Duodenal mucosa (tissue), 2 donors: ENCODE measurements around the gene NAV1.
A peak's percentile ranks its signal among the peaks of the same experiment; 100 is the strongest.
"Not testable (repeated sequence)": the region's sequence is repeated elsewhere in the genome, so short reads cannot be mapped to it uniquely, and the experiment has no call there.

Source experiments
- H3K27ac ChIP-seq: one replicate; pipeline ENCODE4 v1.7.0; 2013; ENCODE audit warnings: low read depth, low read length
- H3K27me3 ChIP-seq, 2 donors: one replicate each; pipeline ENCODE4 v1.7.0; 2013; ENCODE audit warnings: low read length in 2 of 2, control low read depth in 1 of 2; ENCODE audit not compliant: insufficient read depth in 2 of 2, control insufficient read depth in 1 of 2
- H3K36me3 ChIP-seq, 2 donors: one replicate each; pipeline ENCODE4 v1.7.0; 2013; ENCODE audit warnings: low read length in 2 of 2, control low read depth in 1 of 2; ENCODE audit not compliant: insufficient read depth in 2 of 2, control insufficient read depth in 1 of 2
- H3K4me1 ChIP-seq, 2 donors: one replicate each; pipeline ENCODE4 v1.7.0; 2013; ENCODE audit warnings: low read length in 2 of 2, control low read depth in 1 of 2; ENCODE audit not compliant: insufficient read depth in 2 of 2, control insufficient read depth in 1 of 2
- H3K4me3 ChIP-seq, 2 donors: one replicate each; pipeline ENCODE4 v1.7.0; 2013; ENCODE audit warnings: low read length in 2 of 2, low read depth in 1 of 2
- H3K9ac ChIP-seq, 2 donors: one replicate each; pipeline ENCODE4 v1.7.0; 2013; ENCODE audit warnings: low read length in 2 of 2, low read depth in 1 of 2
- H3K9me3 ChIP-seq, 2 donors: one replicate each; pipeline ENCODE4 v1.7.0; 2013; ENCODE audit warnings: low read length in 2 of 2, control low read depth in 1 of 2; ENCODE audit not compliant: control insufficient read depth in 1 of 2

The NAV1 gene

GRCh38 chr1:201520046-201520575, 18.8 kb upstream of the NAV1 start:
- H3K36me3 ChIP-seq, H3K4me1 ChIP-seq, H3K27me3 ChIP-seq, H3K27ac ChIP-seq, H3K9me3 ChIP-seq, H3K9ac ChIP-seq, H3K4me3 ChIP-seq: not testable (repeated sequence)

- Histone ChIP-seq H3K36me3 (no peaks in the 10 kb centered on the region), H3K9ac (no peak overlapping the region), H3K9me3 (no peaks in the 10 kb centered on the region), H3K4me1 (peaks cover 3 to 4% of the 10 kb centered on the region in 2 donors), H3K27me3 (no peaks in the 10 kb centered on the region), H3K27ac (no peak overlapping the region), H3K4me3 (no peak overlapping the region)
Observed at GRCh38 chr1:201525193-201525778, 13.6 kb upstream of the NAV1 start.

GRCh38 chr1:201527879-201528278, 11.0 kb upstream of the NAV1 start:
- H3K27me3 ChIP-seq, result no peaks in the 10 kb centered on the region
- H3K36me3 ChIP-seq, result no peaks in the 10 kb centered on the region
- H3K9ac ChIP-seq, result no peak overlapping the region
- no peak overlapping the region for H3K27ac ChIP-seq
- H3K9me3 ChIP-seq, result no peaks in the 10 kb centered on the region
- H3K4me3 ChIP-seq, result no peak overlapping the region
- peaks cover 3 to 8% of the 10 kb centered on the region in 2 donors for H3K4me1 ChIP-seq

DNA sequence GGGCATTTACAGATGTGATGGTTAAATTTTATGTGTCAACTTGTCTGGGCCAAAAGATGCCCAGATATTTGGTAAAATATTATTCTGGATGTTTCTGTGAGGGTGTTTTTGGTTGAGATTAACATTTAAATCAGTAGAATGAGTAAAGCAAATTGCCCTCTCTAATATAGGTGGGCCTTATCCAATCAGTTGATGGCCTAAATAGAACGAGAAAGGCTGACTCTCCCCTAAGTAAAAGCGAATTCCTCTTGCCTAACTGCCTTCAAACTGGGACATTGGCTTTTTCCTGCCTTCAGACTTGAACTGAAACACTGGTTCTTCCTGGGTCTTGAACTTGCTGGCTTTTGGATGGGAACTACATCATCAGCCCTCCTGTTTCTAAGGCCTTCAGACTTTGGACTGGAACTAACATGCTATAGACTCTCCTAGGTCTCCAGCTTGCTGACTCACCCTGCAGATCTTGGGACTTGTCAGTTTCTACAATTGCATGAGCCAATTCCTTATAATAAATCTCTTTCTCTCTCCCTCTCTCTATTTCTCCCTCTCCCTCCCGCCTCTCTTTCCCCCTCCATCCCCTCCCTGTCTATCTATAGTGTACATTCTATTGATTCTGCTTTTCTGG, 10.2 kb upstream of the NAV1 start:
- Histone ChIP-seq H3K4me3 (no peak overlapping the region), H3K36me3 (no peaks in the 10 kb centered on the region), H3K9me3 (no peaks in the 10 kb centered on the region), H3K27me3 (no peaks in the 10 kb centered on the region), H3K9ac (no peak overlapping the region), H3K4me1 (peaks cover 3 to 8% of the 10 kb centered on the region in 2 donors), H3K27ac (peak overlapping the region; percentile 44)

DNA sequence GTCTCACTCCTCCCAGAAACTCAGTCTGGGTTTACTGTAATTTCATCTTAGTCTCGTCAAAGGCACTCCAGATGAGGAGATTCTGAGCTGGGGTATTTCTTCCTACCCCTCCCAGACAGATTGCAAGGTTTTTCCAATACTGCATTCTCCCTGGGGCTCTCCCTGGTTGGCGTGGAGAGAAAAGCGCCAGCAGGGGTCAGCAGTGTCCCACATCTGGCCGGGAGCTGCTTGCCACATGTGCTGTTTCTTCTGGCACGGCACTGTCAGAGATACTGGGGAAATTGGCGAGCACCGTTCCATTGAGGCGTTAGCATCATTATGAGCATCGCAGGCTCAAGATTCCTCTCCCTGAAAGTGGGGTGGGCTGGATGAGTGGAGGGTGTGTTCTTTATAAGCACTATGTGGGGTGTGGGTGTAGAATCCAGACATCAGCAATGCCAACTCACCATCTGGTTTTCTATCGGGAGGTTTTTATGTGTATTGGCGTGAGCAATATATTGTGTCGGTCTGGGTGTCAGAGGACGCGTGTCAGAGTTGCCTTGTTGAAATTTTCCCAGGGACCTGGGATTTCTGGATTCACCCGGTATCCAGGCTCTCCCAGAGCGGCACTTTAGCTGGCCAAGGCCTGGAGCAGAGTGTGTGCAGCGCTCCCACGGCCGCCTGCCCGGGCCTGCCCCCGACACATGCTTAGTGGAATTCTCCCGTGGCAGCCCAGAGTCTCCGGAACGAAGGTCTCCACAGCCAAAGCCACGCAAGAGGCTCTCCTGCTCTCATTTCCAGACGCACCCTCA, 8.0 kb upstream of the NAV1 start:
- Histone ChIP-seq H3K27me3 (no peaks in the 10 kb centered on the region), H3K4me1 (peaks cover 3 to 12% of the 10 kb centered on the region in 2 donors), H3K27ac (no peak overlapping the region), H3K4me3 (no peak overlapping the region), H3K9me3 (no peaks in the 10 kb centered on the region), H3K36me3 (no peaks in the 10 kb centered on the region), H3K9ac (no peak overlapping the region)

GRCh38 chr1:201531551-201532425, 7.1 kb upstream of the NAV1 start:
- Histone ChIP-seq H3K9ac (no peak overlapping the region), H3K27ac (no peak overlapping the region), H3K4me1 (peaks cover 5 to 12% of the 10 kb centered on the region in 2 donors), H3K27me3 (peaks cover 0 to 4% of the 10 kb centered on the region in 2 donors), H3K36me3 (no peaks in the 10 kb centered on the region), H3K9me3 (no peaks in the 10 kb centered on the region), H3K4me3 (no peak overlapping the region)

DNA sequence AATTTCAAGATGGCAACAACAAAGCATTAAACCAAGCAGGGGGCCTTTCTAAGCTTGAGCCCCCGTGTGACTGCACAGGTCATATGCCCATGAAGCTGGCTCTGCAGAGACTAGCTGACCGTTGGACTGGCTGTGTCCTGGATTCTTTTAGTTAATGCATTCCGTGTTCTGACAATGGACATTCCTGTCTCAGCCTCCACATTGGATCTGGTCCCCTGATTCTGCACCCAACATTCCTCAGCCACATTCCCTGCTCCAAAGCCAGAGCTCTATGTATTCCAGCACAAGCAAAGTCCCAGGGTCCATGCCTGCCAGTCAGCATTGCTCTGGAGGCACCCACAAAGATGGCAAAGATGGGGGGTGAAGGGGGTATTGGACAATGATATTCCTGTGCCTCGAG, 5.1 kb upstream of the NAV1 start:
- no peak overlapping the region for H3K27ac ChIP-seq
- no peak overlapping the region for H3K9ac ChIP-seq
- H3K27me3 ChIP-seq, result peaks cover 16 to 22% of the 10 kb centered on the region in 2 donors
- H3K36me3 ChIP-seq, result no peaks in the 10 kb centered on the region
- no peak overlapping the region for H3K4me3 ChIP-seq
- H3K4me1 ChIP-seq, result peaks cover 16 to 18% of the 10 kb centered on the region in 2 donors
- no peaks in the 10 kb centered on the region for H3K9me3 ChIP-seq

DNA sequence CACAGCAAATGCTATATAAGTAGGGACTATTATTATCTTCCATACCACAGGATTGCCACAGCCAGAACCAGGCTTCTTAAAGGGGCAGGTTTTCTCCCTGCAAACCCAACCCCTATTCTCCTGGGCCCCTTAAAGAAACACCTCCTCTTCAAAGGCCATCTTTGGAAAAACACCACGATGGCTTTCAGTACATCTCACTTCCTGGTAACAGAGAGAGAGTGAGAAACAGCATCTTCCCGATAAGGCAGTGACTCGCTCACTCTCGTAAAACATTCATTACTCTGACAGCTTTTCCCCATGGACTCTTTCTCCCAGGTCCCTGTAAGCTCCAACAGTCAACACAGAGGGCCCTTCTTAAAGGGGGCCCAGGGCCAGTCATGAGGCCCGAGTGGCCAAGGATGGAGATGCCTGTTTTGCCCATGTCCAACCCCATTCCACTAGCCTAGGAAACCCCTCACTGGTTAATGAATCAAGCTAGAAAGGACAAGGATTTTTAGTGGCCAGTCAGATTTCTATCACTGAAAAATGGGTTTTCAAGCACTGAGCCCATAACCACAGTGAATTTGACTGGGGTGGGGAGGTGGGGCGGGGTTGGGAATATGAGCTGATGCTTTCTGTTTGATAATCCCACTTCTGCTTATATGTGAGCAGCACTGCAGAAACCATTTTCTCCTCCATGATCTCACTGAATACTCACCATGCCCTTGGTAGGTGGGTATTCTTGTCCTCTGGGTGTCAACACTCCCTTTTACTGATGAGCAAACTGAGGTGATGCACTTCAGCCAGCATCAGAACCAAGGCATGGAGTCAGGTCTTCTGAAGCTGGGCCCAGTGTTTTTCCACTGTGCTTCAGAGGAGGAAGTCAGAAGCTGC, 3.6 kb upstream of the NAV1 start:
- Histone ChIP-seq H3K9me3 (no peaks in the 10 kb centered on the region), H3K9ac (no peak overlapping the region), H3K4me1 (peaks cover 13 to 25% of the 10 kb centered on the region in 2 donors), H3K4me3 (no peak overlapping the region), H3K27me3 (peaks cover 24 to 31% of the 10 kb centered on the region in 2 donors), H3K36me3 (no peaks in the 10 kb centered on the region), H3K27ac (no peak overlapping the region)

DNA sequence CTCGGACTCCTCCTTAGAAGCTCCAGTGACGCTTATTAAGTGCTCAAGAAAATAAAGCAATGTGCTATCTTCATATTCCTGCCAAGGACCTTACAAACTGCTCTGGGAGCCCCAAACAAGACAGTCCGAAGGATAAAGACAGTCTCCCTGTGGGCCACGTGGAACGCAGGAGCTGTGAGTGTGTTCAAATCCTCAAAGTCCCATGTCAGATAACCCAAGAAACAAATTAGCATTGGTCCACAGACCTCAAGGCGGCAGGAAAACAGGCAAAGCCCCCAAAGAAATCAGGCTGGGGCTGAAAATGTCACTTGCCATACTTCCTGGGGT, 3.0 kb upstream of the NAV1 start:
- Histone ChIP-seq H3K4me1 (peaks cover 13 to 23% of the 10 kb centered on the region in 2 donors), H3K9me3 (no peaks in the 10 kb centered on the region), H3K27me3 (peaks cover 27 to 37% of the 10 kb centered on the region in 2 donors), H3K36me3 (no peaks in the 10 kb centered on the region), H3K27ac (peak overlapping the region; percentile 33), H3K9ac (no peak overlapping the region), H3K4me3 (no peak overlapping the region)
